ENCODE results near the gene MNS1. TPM values are rescaled to one million over a fixed set of nuclear protein-coding genes. Genes with fewer than 3 reads are reported as not detected.

Gene MNS1
- total and polyA plus RNA-seq, 2 of the 13 experiments (the other 11 are each of a cell fraction or from before 2014, with no cell fraction given): 0.22 to 1.7 TPM

DNA sequence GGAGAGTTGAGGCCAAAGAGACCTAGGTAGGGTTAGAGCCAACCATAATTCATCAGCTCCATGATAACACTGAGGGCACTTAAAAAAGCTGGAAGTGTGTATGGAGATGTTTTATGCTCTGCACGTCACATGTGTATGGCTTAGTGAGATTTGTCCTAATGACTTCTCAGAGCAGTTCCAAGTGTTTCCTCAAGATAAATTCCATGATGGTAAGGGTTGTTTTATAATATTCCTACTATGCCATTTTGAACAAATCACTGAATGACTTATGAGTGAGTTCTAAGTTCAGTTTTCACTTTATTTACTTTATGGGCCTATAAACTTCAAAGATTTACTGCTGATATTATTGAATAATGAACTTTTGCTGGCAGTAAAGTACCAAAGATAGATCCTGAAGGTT, 71.7 kb downstream of the MNS1 start (continued):
- no peak for TF ChIP-seq ZNF382 (CRISPR knock-in tag; IDR thresholded peaks at IDR 0.05; ENCODE audit: borderline replicate concordance)
- TF ChIP-seq PTBP1 (IDR thresholded peaks at IDR 0.05; ENCODE audit: low read depth, low read length, poor library complexity, severe bottlenecking): no peak
- no peak for TF ChIP-seq ZNF121 (CRISPR knock-in tag; IDR thresholded peaks at IDR 0.05)
- TF ChIP-seq ZNF101 (CRISPR knock-in tag; IDR thresholded peaks at IDR 0.05; ENCODE audit: borderline replicate concordance, low read depth): no peak
- TF ChIP-seq LCORL (IDR thresholded peaks at IDR 0.05): no peak
- TF ChIP-seq LCORL (CRISPR knock-in tag; IDR thresholded peaks at IDR 0.05): no peak
- TF ChIP-seq ZNF629 (CRISPR knock-in tag; conservative IDR thresholded peaks at IDR 0.05): no peak
- TF ChIP-seq NFYB (CRISPR knock-in tag; IDR thresholded peaks at IDR 0.05): no peak
- TF ChIP-seq ZSCAN25 (CRISPR knock-in tag; IDR thresholded peaks at IDR 0.05): no peak
- no peak for TF ChIP-seq ATF7 (IDR thresholded peaks at IDR 0.05)
- TF ChIP-seq ATF7 (CRISPR knock-in tag; IDR thresholded peaks at IDR 0.05): no peak
- TF ChIP-seq, protein P1, sequence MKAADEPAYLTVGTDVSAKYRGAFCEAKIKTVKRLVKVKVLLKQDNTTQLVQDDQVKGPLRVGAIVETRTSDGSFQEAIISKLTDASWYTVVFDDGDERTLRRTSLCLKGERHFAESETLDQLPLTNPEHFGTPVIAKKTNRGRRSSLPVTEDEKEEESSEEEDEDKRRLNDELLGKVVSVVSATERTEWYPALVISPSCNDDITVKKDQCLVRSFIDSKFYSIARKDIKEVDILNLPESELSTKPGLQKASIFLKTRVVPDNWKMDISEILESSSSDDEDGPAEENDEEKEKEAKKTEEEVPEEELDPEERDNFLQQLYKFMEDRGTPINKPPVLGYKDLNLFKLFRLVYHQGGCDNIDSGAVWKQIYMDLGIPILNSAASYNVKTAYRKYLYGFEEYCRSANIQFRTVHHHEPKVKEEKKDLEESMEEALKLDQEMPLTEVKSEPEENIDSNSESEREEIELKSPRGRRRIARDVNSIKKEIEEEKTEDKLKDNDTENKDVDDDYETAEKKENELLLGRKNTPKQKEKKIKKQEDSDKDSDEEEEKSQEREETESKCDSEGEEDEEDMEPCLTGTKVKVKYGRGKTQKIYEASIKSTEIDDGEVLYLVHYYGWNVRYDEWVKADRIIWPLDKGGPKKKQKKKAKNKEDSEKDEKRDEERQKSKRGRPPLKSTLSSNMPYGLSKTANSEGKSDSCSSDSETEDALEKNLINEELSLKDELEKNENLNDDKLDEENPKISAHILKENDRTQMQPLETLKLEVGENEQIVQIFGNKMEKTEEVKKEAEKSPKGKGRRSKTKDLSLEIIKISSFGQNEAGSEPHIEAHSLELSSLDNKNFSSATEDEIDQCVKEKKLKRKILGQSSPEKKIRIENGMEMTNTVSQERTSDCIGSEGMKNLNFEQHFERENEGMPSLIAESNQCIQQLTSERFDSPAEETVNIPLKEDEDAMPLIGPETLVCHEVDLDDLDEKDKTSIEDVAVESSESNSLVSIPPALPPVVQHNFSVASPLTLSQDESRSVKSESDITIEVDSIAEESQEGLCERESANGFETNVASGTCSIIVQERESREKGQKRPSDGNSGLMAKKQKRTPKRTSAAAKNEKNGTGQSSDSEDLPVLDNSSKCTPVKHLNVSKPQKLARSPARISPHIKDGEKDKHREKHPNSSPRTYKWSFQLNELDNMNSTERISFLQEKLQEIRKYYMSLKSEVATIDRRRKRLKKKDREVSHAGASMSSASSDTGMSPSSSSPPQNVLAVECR (CRISPR knock-in tag; IDR thresholded peaks at IDR 0.05; ENCODE audit: borderline replicate concordance): no peak
